ENCODE data around the gene ATP11A. TPM values are rescaled to one million over a fixed set of nuclear protein-coding genes. Genes with fewer than 3 reads are reported as not detected.

Gene ATP11A
- total RNA-seq, 2 donors from 2014 or later = 122 to 140 TPM

DNA sequence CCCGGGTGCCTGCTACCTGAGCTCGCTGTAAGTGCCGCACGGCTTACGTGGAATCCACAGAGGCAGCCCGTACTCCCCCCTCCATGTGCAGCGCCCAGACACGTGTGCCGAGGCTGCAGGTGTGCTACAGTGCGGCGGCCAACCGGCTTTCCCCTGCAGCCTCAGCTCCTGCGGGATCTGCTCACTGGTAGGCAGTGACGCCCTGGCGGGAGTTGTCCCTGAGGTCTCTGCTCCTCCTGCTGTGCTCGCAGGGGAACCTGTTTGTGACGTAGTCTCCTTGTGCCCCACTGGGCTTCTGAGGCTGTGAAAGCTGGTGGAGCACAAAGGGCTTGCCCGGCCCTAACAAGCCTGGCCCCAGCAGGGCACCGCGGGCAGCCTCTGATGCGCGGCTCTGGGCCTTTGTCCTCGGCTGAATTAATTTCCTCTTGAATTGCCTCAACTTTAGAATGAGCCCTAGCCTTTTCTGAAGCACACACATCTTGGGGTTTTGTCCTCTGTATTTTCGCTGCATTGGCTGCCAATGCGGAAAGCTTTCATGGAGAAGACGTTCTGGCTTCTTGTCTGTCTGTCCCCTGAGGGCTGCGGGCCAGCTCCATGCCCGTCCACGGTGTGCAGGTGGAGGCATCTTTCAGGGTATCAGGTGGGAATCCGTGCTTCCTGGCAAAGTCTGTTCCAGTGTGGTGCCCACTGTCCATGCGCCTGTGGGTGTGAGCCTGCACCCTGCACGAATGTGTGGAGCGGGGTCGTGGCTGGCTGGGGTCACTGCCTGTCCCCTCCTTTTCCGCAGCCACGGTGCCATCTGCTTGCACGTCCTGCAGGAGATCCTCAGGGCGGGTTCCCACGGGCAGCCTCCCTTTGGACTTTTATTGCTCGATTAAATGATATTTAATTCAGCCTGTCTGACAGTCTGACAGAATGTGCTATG is 201.9 kb downstream of the ATP11A start:
- H3K4me3 ChIP-seq (ENCODE audit: low read length) = no peak overlapping the region
- peak overlapping the region; percentile 82 for H3K27ac ChIP-seq (ENCODE audit: low read depth, low read length)
- DNase-seq = peak; percentile 75
- H3K36me3 ChIP-seq (ENCODE audit: control insufficient read depth, insufficient read depth, low read length) = no peaks in the 10 kb centered on the region
- H3K4me1 ChIP-seq (ENCODE audit: control insufficient read depth, insufficient read depth, low read length) = peaks cover 24% of the 10 kb centered on the region
- H3K27me3 ChIP-seq (ENCODE audit: control insufficient read depth, insufficient read depth, low read length, poor library complexity, severe bottlenecking) = no peaks in the 10 kb centered on the region
- Mint-ChIP-seq H3K4me3 (no peak overlapping the region), H3K27ac (peak overlapping the region; percentile 98), H3K36me3 (ENCODE audit: low read depth) (no peaks in the 10 kb centered on the region), H3K4me1 (peaks cover 33% of the 10 kb centered on the region), H3K9me3 (no peaks in the 10 kb centered on the region), H3K27me3 (ENCODE audit: insufficient read depth) (no peaks in the 10 kb centered on the region)
- 58 to 62% methylated on average over 38 to 40 of the region's 40 CpGs for WGBS, 2 experiments (ENCODE audit: insufficient coverage in 1 of 2, insufficient read length in 1 of 2)
- H3K9ac ChIP-seq (ENCODE audit: extremely low read depth, low read length, poor library complexity, severe bottlenecking) = no peak overlapping the region
- TF ChIP-seq, protein P1, sequence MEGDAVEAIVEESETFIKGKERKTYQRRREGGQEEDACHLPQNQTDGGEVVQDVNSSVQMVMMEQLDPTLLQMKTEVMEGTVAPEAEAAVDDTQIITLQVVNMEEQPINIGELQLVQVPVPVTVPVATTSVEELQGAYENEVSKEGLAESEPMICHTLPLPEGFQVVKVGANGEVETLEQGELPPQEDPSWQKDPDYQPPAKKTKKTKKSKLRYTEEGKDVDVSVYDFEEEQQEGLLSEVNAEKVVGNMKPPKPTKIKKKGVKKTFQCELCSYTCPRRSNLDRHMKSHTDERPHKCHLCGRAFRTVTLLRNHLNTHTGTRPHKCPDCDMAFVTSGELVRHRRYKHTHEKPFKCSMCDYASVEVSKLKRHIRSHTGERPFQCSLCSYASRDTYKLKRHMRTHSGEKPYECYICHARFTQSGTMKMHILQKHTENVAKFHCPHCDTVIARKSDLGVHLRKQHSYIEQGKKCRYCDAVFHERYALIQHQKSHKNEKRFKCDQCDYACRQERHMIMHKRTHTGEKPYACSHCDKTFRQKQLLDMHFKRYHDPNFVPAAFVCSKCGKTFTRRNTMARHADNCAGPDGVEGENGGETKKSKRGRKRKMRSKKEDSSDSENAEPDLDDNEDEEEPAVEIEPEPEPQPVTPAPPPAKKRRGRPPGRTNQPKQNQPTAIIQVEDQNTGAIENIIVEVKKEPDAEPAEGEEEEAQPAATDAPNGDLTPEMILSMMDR (conservative IDR thresholded peaks at IDR 0.05) = no peak
- H3K9me3 ChIP-seq (ENCODE audit: control insufficient read depth, low read length) = no peaks in the 10 kb centered on the region

DNA sequence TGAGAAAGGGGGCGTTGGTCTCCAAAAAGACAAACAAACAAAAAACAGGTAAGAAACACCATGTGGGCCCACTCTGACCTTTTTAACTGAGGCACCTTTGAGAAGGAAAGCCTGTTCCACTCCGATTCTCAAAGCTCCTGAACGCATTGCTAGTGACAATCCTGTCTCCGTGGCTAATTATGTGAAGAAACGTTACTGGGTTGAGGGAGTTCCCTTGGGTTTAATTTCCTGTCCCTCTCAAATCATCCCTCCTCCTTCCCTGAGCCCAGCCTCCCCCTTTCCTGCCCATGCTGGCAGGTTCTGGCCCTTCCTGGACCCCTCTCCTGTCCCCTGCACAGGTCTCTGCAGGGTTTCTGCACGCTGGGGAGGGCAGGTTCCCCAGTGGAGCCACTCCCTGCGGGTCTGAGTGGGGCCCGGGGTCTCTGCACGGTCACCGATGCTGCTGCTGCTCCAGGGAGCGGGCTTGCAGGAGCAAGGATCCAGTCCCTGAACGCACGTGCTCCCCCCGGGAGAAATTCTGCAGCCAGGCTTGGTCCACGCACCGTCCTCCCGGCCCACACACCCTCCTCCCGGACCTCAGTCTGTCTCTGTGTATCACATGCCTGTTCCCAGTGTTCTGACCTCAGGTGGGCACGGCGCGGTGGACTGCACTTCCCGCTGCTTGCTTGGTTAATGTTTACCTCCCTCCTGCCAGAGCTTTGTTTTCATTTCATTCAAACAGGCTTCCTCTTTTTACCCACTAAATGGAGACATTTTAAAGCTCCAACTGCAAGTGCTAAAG is 202.8 kb downstream of the ATP11A start:
- peak overlapping the region; percentile 80 for H3K9ac ChIP-seq (ENCODE audit: extremely low read depth, low read length, poor library complexity, severe bottlenecking)
- peak overlapping the region; percentile 72 for H3K4me3 ChIP-seq (ENCODE audit: low read length)

DNA sequence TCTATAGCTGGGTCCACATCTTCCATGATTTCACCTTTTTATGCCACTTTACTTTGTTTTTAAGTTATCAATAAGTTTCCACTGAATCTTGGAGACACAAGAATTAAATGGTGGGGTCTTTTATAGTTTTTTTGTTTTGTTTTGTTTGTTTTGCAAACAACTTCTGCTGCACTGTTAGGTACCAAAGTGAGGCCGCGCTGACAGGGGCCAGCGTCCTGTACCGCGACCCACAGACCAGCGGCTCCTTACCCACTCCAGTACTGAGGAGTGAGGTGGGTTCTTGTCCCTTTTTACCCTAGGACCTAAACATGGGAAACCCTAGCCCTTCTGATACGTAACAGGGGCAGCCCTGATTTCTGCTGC is 203.3 kb downstream of the ATP11A start:
- peaks cover 24% of the 10 kb centered on the region for H3K4me1 ChIP-seq (ENCODE audit: control insufficient read depth, insufficient read depth, low read length)
- peaks cover 30% of the 10 kb centered on the region for H3K4me1 Mint-ChIP-seq
- H3K9ac ChIP-seq (ENCODE audit: extremely low read depth, low read length, poor library complexity, severe bottlenecking) = peak overlapping the region; percentile 80
- H3K4me3 Mint-ChIP-seq = peak overlapping the region; percentile 66
- H3K9me3 ChIP-seq (ENCODE audit: control insufficient read depth, low read length) = no peaks in the 10 kb centered on the region
- WGBS, 2 experiments (ENCODE audit: insufficient coverage in 1 of 2, insufficient read length in 1 of 2) = 36 to 49% methylated on average over 7 of the region's 7 CpGs
- no peaks in the 10 kb centered on the region for H3K36me3 ChIP-seq (ENCODE audit: control insufficient read depth, insufficient read depth, low read length)
- no peaks in the 10 kb centered on the region for H3K9me3 Mint-ChIP-seq
- peak overlapping the region; percentile 72 for H3K4me3 ChIP-seq (ENCODE audit: low read length)
- H3K27ac Mint-ChIP-seq = peak overlapping the region; percentile 98
- TF ChIP-seq, protein P1 (conservative IDR thresholded peaks at IDR 0.05) = no peak
- H3K27ac ChIP-seq (ENCODE audit: low read depth, low read length) = peak overlapping the region; percentile 82
- no peak for DNase-seq
- no peaks in the 10 kb centered on the region for H3K27me3 Mint-ChIP-seq (ENCODE audit: insufficient read depth)
- no peaks in the 10 kb centered on the region for H3K27me3 ChIP-seq (ENCODE audit: control insufficient read depth, insufficient read depth, low read length, poor library complexity, severe bottlenecking)
- H3K36me3 Mint-ChIP-seq (ENCODE audit: low read depth) = peaks cover 4% of the 10 kb centered on the region

More for the DNA sequence above, 202.8 kb downstream of the ATP11A start:
- Mint-ChIP-seq H3K4me1 (peaks cover 33% of the 10 kb centered on the region), H3K27me3 (ENCODE audit: insufficient read depth) (no peaks in the 10 kb centered on the region), H3K27ac (peak overlapping the region; percentile 98), H3K9me3 (no peaks in the 10 kb centered on the region), H3K36me3 (ENCODE audit: low read depth) (peaks cover 4% of the 10 kb centered on the region), H3K4me3 (peak overlapping the region; percentile 66)
- Histone ChIP-seq H3K27ac (ENCODE audit: low read depth, low read length) (peak overlapping the region; percentile 82), H3K4me1 (ENCODE audit: control insufficient read depth, insufficient read depth, low read length) (peaks cover 24% of the 10 kb centered on the region), H3K36me3 (ENCODE audit: control insufficient read depth, insufficient read depth, low read length) (no peaks in the 10 kb centered on the region), H3K27me3 (ENCODE audit: control insufficient read depth, insufficient read depth, low read length, poor library complexity, severe bottlenecking) (no peaks in the 10 kb centered on the region), H3K9me3 (ENCODE audit: control insufficient read depth, low read length) (no peaks in the 10 kb centered on the region)
- WGBS, 2 experiments (ENCODE audit: insufficient coverage in 1 of 2, insufficient read length in 1 of 2) = 27 to 28% methylated on average over 13 to 22 of the region's 22 CpGs
- peak; percentile 81 for DNase-seq
- TF ChIP-seq, protein P1 (conservative IDR thresholded peaks at IDR 0.05) = no peak

Data from endodermal cell (in vitro differentiated cells).